Activated CD4-positive, alpha-beta T cell treated with anti-CD3 and anti-CD28 coated beads for 36 hours (primary cell): ENCODE results near the gene GGT5. TPM values are rescaled to one million over a fixed set of nuclear protein-coding genes. Genes with fewer than 3 reads are reported as not detected.
"Not testable (repeated sequence)": the region's sequence is repeated elsewhere in the genome, so short reads cannot be mapped to it uniquely, and the experiment has no call there.

Experiments used
- ATAC-seq: fragments of 200-7000 bp; cut with Tn5 transposase; one replicate; pipeline ENCODE4 v1.10.0; 2021; ENCODE audit warnings: mild to moderate bottlenecking, moderate library complexity
- CTCF ChIA-PET: fragments of 350-600 bp; sonication (Branson Sonifier 250); formaldehyde crosslinking; loops from one replicate; lab custom pipeline; 2021; ENCODE audit warnings: antibody characterized with exemption; lab: Charles Lee
- POLR2A ChIA-PET: fragments of 350-600 bp; sonication (Branson Sonifier 250); formaldehyde crosslinking; loops from one replicate; lab custom pipeline; 2021; ENCODE audit warnings: antibody characterized with exemption, inconsistent platforms; lab: Charles Lee
- DNase-seq: peaks from one replicate; pipeline ENCODE4 v3.0.0-alpha.2; 2020
- H3K27ac Mint-ChIP-seq: one replicate; pipeline ENCODE4 v1.8.0; 2021; ENCODE audit warnings: mixed read lengths
- H3K27me3 Mint-ChIP-seq: one replicate; pipeline ENCODE4 v1.8.0; 2021; ENCODE audit warnings: mixed read lengths
- H3K36me3 Mint-ChIP-seq: one replicate; pipeline ENCODE4 v1.8.0; 2021; ENCODE audit warnings: low read depth, mixed read lengths
- H3K4me1 Mint-ChIP-seq: one replicate; pipeline ENCODE4 v1.8.0; 2021; ENCODE audit warnings: mixed read lengths
- H3K4me3 Mint-ChIP-seq: one replicate; pipeline ENCODE4 v1.8.0; 2021; ENCODE audit warnings: mild to moderate bottlenecking, moderate library complexity, mixed read lengths
- H3K9me3 Mint-ChIP-seq: one replicate; pipeline ENCODE4 v1.8.0; 2021; ENCODE audit warnings: low read depth, mixed read lengths
- intact Hi-C, 2 experiments: fragments of 100-400 bp; cut with DNase I in 1 of 2; cut with micrococcal nuclease in 1 of 2; formaldehyde crosslinking; loops; one replicate each; pipeline versions ENCODE4 v1.14.2 to v1.15.1; 2022 to 2024; cut with DNase I, micrococcal nuclease
- total RNA-seq, 2 experiments: library from RNA; stranded (reverse); gene quantifications; one replicate each; pipeline ENCODE4 v1.2.3, GENCODE V29; 2021

The GGT5 gene
- total RNA-seq, 2 experiments from 2014 or later, result 0.04 TPM; not detected in 1

GRCh38 chr22:24205438-24206195 is 39.3 kb downstream of the GGT5 start:
- CTCF ChIA-PET, result interaction anchor here (0.6 kb wide), 2 partner anchors 75 to 249 kb away, joined by 3 to 4 read pairs; no protein-coding TSS in a partner anchor
- ATAC-seq (no peak), DNase-seq (no peak)
- H3K9me3 Mint-ChIP-seq, result no peaks in the 10 kb centered on the region
- no peak overlapping the region for H3K4me3 Mint-ChIP-seq
- intact Hi-C loops, result loop anchor here in 1 of 2 experiments (10.0 kb wide), 1 partner anchor 61 kb away; no protein-coding TSS in a partner anchor
- POLR2A ChIA-PET, result interaction anchor here (0.6 kb wide), 1 partner anchor 12 kb away, joined by 3 read pairs; no protein-coding TSS in a partner anchor
- H3K4me1 Mint-ChIP-seq, result peaks cover 15% of the 10 kb centered on the region
- H3K27me3 Mint-ChIP-seq, result no peaks in the 10 kb centered on the region
- H3K36me3 Mint-ChIP-seq, result no peaks in the 10 kb centered on the region
- H3K27ac Mint-ChIP-seq, result no peak overlapping the region

DNA sequence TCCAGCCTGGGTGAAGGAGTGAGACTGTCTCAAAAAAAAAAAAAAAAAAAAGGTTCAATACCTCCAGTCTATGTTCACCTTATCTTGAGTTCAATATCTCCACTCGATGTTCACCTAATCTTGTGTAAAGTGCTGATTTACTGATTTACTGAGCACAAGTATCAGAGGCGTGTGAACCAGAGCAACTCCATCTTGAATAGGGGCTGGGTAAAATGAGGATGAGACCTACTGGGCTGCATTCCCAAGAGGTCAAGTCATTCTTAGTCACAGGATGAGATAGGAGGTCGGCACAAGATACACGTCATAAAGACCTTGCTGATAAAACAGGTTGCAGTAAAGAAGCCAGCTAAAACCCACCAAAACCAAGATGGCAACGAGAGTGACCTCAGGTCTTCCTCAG is 41.0 kb downstream of the GGT5 start:
- H3K4me3 Mint-ChIP-seq, ATAC-seq, POLR2A ChIA-PET, H3K27me3 Mint-ChIP-seq, H3K36me3 Mint-ChIP-seq, DNase-seq, H3K9me3 Mint-ChIP-seq, H3K27ac Mint-ChIP-seq: not testable (repeated sequence)
- intact Hi-C loops, result loop anchor here in 1 of 2 experiments (10.0 kb wide), 1 partner anchor 59 kb away; no protein-coding TSS in a partner anchor
- CTCF ChIA-PET, result interaction anchor here (0.7 to 1.0 kb wide), 2 partner anchors 48 to 77 kb away, joined by 4 to 5 read pairs; no protein-coding TSS in a partner anchor
- H3K4me1 Mint-ChIP-seq, result peaks cover 15% of the 10 kb centered on the region

DNA sequence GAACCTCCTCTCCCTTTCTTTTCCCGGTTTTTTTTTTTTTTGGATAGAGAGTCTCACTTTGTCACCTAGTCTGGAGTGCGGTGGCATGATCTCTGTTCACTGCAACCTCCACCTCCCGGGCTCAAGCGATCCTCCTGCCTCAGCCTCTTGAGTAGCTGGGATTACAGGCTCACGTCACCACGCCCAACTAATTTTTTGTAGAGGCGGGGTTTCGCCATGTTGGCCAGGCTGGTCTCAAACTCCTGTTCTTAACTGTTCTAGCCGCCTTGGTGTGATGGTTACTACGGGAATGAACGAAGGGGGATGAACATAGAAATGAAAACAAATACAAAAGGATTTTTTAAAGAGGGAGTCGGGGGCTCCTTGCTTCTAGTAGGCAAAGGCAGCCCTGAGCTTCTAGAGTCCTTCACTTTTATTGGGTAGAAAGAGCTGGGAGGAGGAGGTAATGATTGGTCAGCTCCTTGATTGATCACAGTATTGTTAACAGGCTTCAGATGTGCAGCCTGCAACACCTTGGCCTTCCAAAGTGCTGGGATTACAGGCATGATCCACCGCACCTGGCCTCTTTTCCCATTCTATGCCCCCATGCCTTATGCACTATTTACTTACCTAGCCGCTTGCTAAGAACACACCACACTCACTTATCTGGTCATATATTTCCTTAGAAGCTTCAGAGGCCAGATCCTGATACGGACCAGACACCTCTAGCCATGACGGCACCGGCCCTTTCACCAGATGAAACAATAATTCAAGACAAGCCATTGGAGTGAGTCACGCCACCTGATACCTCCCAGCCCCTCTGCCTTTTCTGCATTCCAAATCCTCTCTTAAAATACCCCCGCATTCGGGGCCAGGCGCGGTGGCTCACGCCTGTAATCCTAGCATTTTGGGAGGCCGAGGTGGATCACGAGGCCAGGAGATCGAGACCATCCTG is 42.9 kb downstream of the GGT5 start:
- Mint-ChIP-seq H3K27ac (no peak overlapping the region), H3K4me3 (no peak overlapping the region), H3K27me3 (no peaks in the 10 kb centered on the region), H3K9me3 (no peaks in the 10 kb centered on the region), H3K36me3 (no peaks in the 10 kb centered on the region), H3K4me1 (peaks cover 10% of the 10 kb centered on the region)
- POLR2A ChIA-PET, result no interaction called here
- DNase-seq, result no peak
- CTCF ChIA-PET, result no interaction called here
- ATAC-seq, result no peak
- intact Hi-C loops, result loop anchor here in 1 of 2 experiments (10.0 kb wide), 1 partner anchor 57 kb away; no protein-coding TSS in a partner anchor

GRCh38 chr22:24200619-24201212 is 44.2 kb downstream of the GGT5 start:
- Mint-ChIP-seq H3K27ac (no peak overlapping the region), H3K4me3 (no peak overlapping the region), H3K27me3 (no peaks in the 10 kb centered on the region), H3K4me1 (peaks cover 9% of the 10 kb centered on the region), H3K9me3 (no peaks in the 10 kb centered on the region), H3K36me3 (no peaks in the 10 kb centered on the region)
- intact Hi-C loops, result loop anchor here in 1 of 2 experiments (10.0 kb wide), 1 partner anchor 56 kb away; no protein-coding TSS in a partner anchor
- no peak for DNase-seq
- CTCF ChIA-PET, result no interaction called here
- no peak for ATAC-seq
- POLR2A ChIA-PET, result no interaction called here

GRCh38 chr22:24198682-24199052 is 46.2 kb downstream of the GGT5 start:
- DNase-seq (no peak), ATAC-seq (no peak)
- Mint-ChIP-seq H3K9me3 (no peaks in the 10 kb centered on the region), H3K27me3 (no peaks in the 10 kb centered on the region), H3K4me3 (no peak overlapping the region), H3K27ac (no peak overlapping the region), H3K4me1 (peaks cover 9% of the 10 kb centered on the region), H3K36me3 (no peaks in the 10 kb centered on the region)
- POLR2A ChIA-PET, result no interaction called here
- intact Hi-C loops, result no loop called here
- CTCF ChIA-PET, result interaction anchor here (0.6 to 0.7 kb wide), 2 partner anchors 20 to 212 kb away, joined by 3 to 4 read pairs; no protein-coding TSS in a partner anchor

- Mint-ChIP-seq H3K36me3 (no peaks in the 10 kb centered on the region), H3K4me3 (no peak overlapping the region), H3K9me3 (no peaks in the 10 kb centered on the region), H3K27ac (no peak overlapping the region), H3K4me1 (no peaks in the 10 kb centered on the region), H3K27me3 (no peaks in the 10 kb centered on the region)
- no peak for DNase-seq
- no peak for ATAC-seq
- ChIA-PET CTCF (no interaction called here), POLR2A (no interaction called here)
- intact Hi-C loops, result loop anchor here in 1 of 2 experiments (5.0 kb wide), 1 partner anchor 40 kb away; no protein-coding TSS in a partner anchor
Observed at GRCh38 chr22:24191893-24192292, 53.0 kb downstream of the GGT5 start.

DNA sequence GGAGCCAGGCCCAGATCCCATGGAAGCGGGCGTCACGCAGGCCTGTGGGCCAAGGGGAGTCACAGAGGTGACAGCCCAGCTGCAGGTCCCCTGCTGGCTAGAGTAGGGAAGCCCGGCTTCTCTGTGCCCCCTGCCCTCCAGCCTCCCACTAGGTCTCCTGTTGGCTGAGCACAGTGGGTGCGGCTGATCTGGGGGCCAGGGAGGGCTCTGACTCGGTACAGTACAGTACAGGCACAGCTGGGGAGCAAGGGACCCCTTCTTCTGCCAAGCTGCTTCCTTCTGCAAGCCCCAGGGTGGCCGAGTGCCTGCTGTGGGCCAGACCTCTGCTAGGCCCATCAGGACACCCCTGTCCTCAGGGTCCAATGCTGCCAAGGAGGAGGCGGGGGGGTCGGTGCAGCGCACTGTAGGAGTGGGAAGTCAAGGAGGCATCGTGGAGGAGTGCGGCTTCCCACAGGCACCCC is 53.5 kb downstream of the GGT5 start:
- Mint-ChIP-seq H3K36me3 (no peaks in the 10 kb centered on the region), H3K4me3 (no peak overlapping the region), H3K27ac (no peak overlapping the region), H3K4me1 (no peaks in the 10 kb centered on the region), H3K9me3 (no peaks in the 10 kb centered on the region), H3K27me3 (no peaks in the 10 kb centered on the region)
- no peak for DNase-seq
- ATAC-seq, result no peak
- intact Hi-C loops, result loop anchor here in 1 of 2 experiments (5.0 kb wide), 1 partner anchor 41 kb away; no protein-coding TSS in a partner anchor
- ChIA-PET POLR2A (no interaction called here), CTCF (interaction anchor here (0.8 kb wide), 1 partner anchor 40 kb away, joined by 3 read pairs; no protein-coding TSS in a partner anchor)

DNA sequence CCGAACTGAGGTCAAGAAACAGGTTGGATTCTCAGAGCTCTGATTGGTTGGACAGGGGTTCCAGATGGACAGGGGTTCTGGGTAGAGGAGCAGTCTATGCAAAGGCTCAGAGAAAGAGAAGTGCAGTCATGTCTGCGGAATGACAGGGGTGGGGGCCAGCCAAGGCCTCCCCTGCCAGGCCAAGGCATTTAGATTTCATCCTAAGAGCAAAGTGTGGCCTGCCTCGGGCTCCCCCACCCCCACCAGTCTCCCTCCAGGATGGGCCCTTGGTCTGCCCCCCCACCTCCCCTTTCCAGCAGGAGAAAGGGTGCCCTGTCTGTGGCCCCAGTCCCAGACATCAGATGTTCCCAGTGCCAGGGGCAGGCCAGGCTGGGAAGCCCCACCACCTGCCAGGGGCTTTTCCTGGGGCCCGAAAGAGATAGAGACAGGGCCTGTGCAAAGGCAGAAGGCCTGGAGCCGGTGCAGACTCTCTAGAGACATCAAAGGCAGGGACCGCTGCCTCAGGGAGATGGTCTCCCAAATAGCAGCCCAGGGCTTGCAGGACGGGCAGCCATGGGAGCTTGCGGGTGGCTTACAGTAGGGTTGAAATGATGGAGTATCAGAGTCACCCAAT is 54.2 kb downstream of the GGT5 start:
- Mint-ChIP-seq H3K27me3 (no peaks in the 10 kb centered on the region), H3K4me3 (no peak overlapping the region), H3K36me3 (no peaks in the 10 kb centered on the region), H3K9me3 (no peaks in the 10 kb centered on the region), H3K27ac (no peak overlapping the region), H3K4me1 (no peaks in the 10 kb centered on the region)
- CTCF ChIA-PET, result interaction anchor here (0.6 to 1.5 kb wide), 3 partner anchors 40 to 298 kb away, joined by 3 read pairs; no protein-coding TSS in a partner anchor
- no peak for ATAC-seq
- no peak for DNase-seq
- intact Hi-C loops, result loop anchor here in 1 of 2 experiments (5.0 kb wide), 1 partner anchor 42 kb away; no protein-coding TSS in a partner anchor
- POLR2A ChIA-PET, result no interaction called here

- DNase-seq (no peak), ATAC-seq (no peak)
- Mint-ChIP-seq H3K27me3 (no peaks in the 10 kb centered on the region), H3K4me1 (no peaks in the 10 kb centered on the region), H3K4me3 (no peak overlapping the region), H3K36me3 (no peaks in the 10 kb centered on the region), H3K27ac (no peak overlapping the region), H3K9me3 (no peaks in the 10 kb centered on the region)
- ChIA-PET POLR2A (no interaction called here), CTCF (interaction anchor here (0.6 to 1.5 kb wide), 2 partner anchors 46 to 298 kb away, joined by 3 read pairs; no protein-coding TSS in a partner anchor)
- intact Hi-C loops, result loop anchor here in 1 of 2 experiments (5.0 kb wide), 1 partner anchor 42 kb away; no protein-coding TSS in a partner anchor
Observed at GRCh38 chr22:24190159-24190540, 54.7 kb downstream of the GGT5 start.
